Measurements from ENCODE around the gene RHBG. TPM values are rescaled to one million over a fixed set of nuclear protein-coding genes. Genes with fewer than 3 reads are reported as not detected.

Gene RHBG
- total RNA-seq, 3 donors from 2014 or later (not counting 1 experiment from before 2014, with no cell fraction given) = not detected

DNA sequence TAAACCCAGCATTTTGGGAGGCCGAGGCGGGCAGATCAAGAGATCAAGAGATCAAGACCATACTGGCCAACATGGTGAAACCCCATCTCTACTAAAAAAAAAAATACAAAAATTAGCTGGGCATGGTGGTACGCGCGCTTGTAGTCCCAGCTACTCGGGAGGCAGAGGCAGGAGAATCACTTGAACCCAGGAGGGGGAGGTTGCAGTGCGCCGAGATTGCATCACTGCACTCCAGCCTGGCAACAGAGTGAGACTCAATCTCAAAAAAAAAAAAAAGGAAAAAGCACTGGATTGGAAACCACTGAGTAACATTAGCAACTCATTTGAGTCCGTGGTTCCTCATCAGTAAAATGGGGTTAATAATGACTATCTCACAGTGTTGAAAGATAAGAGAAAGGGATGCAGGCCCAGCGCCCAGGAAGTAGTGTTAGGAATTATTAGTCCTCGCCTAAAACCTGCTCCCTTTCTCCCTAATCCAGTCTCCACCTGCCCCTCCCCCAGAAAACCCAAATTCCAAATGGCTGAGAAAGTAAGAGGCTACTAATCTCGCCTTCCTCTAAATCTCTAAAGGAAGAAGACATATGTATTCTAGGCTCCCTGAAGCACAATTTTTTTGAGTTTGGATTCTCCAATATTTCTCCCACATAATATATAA lies 49.5 kb downstream of the RHBG start:
- Mint-ChIP-seq H3K27ac (no peak overlapping the region), H3K4me3 (peak overlapping the region; percentile 99)

DNA sequence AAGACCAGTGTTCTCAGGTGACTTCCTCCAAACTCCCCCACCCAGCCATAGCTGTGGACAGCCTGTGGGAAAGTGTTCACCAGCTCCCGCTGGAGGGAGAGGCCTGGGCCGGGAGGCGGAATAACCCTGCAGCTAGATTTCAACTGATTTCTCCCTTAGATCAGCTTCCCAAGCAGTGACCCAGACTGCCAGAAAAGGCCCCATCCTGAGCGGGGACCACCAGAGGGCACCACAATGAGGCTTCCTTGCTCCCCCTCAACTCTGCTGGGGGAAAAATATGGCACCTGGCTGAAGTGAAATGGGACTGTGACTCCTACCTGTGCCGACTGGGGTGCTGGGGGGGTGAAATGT lies 50.8 kb downstream of the RHBG start:
- DNase-seq = peak; percentile 40 to 71
- Histone ChIP-seq H3K27ac (ENCODE audit: low read length) (no peak overlapping the region), H3K4me3 (ENCODE audit: low read length) (peak overlapping the region; percentile 51), H3K36me3 (ENCODE audit: control insufficient read depth, insufficient read depth, low read length) (no peaks in the 10 kb centered on the region), H3K9me3 (ENCODE audit: control insufficient read depth, insufficient read depth, low read length) (no peaks in the 10 kb centered on the region), H3K4me1 (ENCODE audit: control insufficient read depth, insufficient read depth, low read length) (peaks cover 31% of the 10 kb centered on the region), H3K27me3 (ENCODE audit: control insufficient read depth, insufficient read depth, low read length) (peaks cover 43% of the 10 kb centered on the region)
- peaks cover 64 to 74% of the 10 kb centered on the region in 2 donors for H3K27me3 Mint-ChIP-seq (ENCODE audit: low read depth in 2 of 2)
- TF ChIP-seq, protein P1, sequence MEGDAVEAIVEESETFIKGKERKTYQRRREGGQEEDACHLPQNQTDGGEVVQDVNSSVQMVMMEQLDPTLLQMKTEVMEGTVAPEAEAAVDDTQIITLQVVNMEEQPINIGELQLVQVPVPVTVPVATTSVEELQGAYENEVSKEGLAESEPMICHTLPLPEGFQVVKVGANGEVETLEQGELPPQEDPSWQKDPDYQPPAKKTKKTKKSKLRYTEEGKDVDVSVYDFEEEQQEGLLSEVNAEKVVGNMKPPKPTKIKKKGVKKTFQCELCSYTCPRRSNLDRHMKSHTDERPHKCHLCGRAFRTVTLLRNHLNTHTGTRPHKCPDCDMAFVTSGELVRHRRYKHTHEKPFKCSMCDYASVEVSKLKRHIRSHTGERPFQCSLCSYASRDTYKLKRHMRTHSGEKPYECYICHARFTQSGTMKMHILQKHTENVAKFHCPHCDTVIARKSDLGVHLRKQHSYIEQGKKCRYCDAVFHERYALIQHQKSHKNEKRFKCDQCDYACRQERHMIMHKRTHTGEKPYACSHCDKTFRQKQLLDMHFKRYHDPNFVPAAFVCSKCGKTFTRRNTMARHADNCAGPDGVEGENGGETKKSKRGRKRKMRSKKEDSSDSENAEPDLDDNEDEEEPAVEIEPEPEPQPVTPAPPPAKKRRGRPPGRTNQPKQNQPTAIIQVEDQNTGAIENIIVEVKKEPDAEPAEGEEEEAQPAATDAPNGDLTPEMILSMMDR (IDR thresholded peaks at IDR 0.05) = peak; percentile 24
- H3K9me3 Mint-ChIP-seq = no peaks in the 10 kb centered on the region
- H3K4me3 Mint-ChIP-seq = peak overlapping the region; percentile 99
- H3K36me3 Mint-ChIP-seq = no peaks in the 10 kb centered on the region
- intact Hi-C loops (cut with micrococcal nuclease) = no loop called here
- ATAC-seq = peak; percentile 34 to 46 (median 43)
- 24% methylated on average over 5 of the region's 5 CpGs for WGBS (ENCODE audit: insufficient coverage)
- H3K27ac Mint-ChIP-seq = peak overlapping the region; percentile 86 to 91
- peaks cover 23 to 29% of the 10 kb centered on the region in 2 donors for H3K4me1 Mint-ChIP-seq

More for the DNA sequence above, 49.5 kb downstream of the RHBG start:
- ATAC-seq = no peak
- intact Hi-C loops (cut with micrococcal nuclease) = no loop called here
- DNase-seq = no peak
- Mint-ChIP-seq H3K9me3 (no peaks in the 10 kb centered on the region), H3K36me3 (no peaks in the 10 kb centered on the region), H3K27me3 (ENCODE audit: low read depth in 2 of 2) (peaks cover 62 to 71% of the 10 kb centered on the region in 2 donors), H3K4me1 (peaks cover 23 to 29% of the 10 kb centered on the region in 2 donors)
- Histone ChIP-seq H3K27ac (ENCODE audit: low read length) (no peak overlapping the region), H3K4me1 (ENCODE audit: control insufficient read depth, insufficient read depth, low read length) (peaks cover 31% of the 10 kb centered on the region), H3K36me3 (ENCODE audit: control insufficient read depth, insufficient read depth, low read length) (no peaks in the 10 kb centered on the region), H3K9me3 (ENCODE audit: control insufficient read depth, insufficient read depth, low read length) (no peaks in the 10 kb centered on the region), H3K27me3 (ENCODE audit: control insufficient read depth, insufficient read depth, low read length) (peaks cover 39% of the 10 kb centered on the region), H3K4me3 (ENCODE audit: low read length) (no peak overlapping the region)
- WGBS (ENCODE audit: insufficient coverage) = 93% methylated on average over 10 of the region's 12 CpGs
- TF ChIP-seq, protein P1 (IDR thresholded peaks at IDR 0.05) = no peak

DNA sequence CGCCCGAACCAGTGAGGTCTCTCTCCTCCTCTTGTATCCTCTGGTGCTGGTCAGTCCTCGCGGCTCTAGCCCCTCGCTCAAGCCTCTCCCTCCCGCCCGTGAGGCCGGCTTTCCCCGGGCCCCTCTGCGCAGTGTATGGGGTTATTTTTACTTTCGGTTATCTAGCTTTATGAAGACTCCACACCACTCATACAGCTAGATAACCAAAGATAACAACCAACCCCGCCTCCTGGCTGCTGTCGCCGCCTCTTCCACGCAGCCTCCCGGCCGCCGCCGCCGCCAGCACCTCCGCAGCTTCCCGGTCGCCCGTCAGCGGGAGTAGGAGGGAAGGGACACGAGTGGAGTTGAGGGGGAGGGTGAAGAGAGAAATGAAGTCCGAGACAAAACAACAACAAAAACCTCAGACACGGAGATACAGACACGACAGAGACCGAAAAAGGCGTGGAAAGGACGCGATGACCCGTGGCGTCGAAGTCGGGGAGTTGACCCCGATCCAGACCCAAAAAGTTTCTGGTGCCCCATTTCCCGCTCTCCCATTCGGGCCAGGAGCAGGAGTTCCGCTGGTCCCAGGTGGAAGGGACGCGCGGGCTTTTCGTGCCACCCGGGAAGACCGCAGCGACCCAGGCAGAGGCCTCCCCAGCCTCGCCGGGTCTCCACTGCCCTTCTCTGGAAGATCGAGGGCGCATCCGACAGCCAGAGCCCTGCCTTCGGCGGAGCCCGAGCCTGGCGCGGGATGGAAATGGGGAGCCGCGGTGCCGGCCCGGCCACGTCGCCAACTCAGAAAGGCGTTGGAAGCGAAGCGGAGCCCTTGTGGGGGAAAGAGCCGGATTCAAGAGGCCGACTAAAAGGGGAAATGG lies 51.4 kb downstream of the RHBG start:
- Mint-ChIP-seq H3K9me3 (no peaks in the 10 kb centered on the region), H3K4me1 (peaks cover 23 to 29% of the 10 kb centered on the region in 2 donors), H3K27me3 (ENCODE audit: low read depth in 2 of 2) (peaks cover 66 to 74% of the 10 kb centered on the region in 2 donors), H3K36me3 (no peaks in the 10 kb centered on the region), H3K4me3 (peak overlapping the region; percentile 99), H3K27ac (peak overlapping the region; percentile 86 to 91)
- H3K27ac ChIP-seq (ENCODE audit: low read length) = no peak overlapping the region
- 5% methylated on average over 57 of the region's 69 CpGs for WGBS (ENCODE audit: insufficient coverage)
- TF ChIP-seq, protein P1 (IDR thresholded peaks at IDR 0.05) = no peak
- peak; percentile 77 to 80 (median 78) for ATAC-seq
- H3K27me3 ChIP-seq (ENCODE audit: control insufficient read depth, insufficient read depth, low read length) = peaks cover 43% of the 10 kb centered on the region
- peak; percentile 39 to 75 for DNase-seq
- no peaks in the 10 kb centered on the region for H3K36me3 ChIP-seq (ENCODE audit: control insufficient read depth, insufficient read depth, low read length)
- H3K4me1 ChIP-seq (ENCODE audit: control insufficient read depth, insufficient read depth, low read length) = peaks cover 31% of the 10 kb centered on the region
- no peaks in the 10 kb centered on the region for H3K9me3 ChIP-seq (ENCODE audit: control insufficient read depth, insufficient read depth, low read length)
- intact Hi-C loops (cut with micrococcal nuclease) = no loop called here
- H3K4me3 ChIP-seq (ENCODE audit: low read length) = peak overlapping the region; percentile 51
